HepG2 (cell line): ENCODE data around the gene SEC11A. TPM values are rescaled to one million over a fixed set of nuclear protein-coding genes. Genes with fewer than 3 reads are reported as not detected.

Experiments used
- ATF2 ChIP-seq: sonication (generic); formaldehyde crosslinking; IDR thresholded peaks from 2 replicates; pipeline ENCODE4 v1.4.0; 2020; ENCODE audit warnings: missing genetic modification reagents
- HMG20B ChIP-seq: conservative IDR thresholded peaks from 2 replicates; pipeline ENCODE4 v1.6.1; 2016; ENCODE audit warnings: missing genetic modification reagents, missing compliant biosample characterization
- HNF1A ChIP-seq, 2 experiments: sonication (generic) in 1 of 2; formaldehyde crosslinking in 1 of 2; IDR thresholded peaks; 2 replicates each; pipeline versions ENCODE4 v1.4.0 to v1.6.1; 2016 to 2020; ENCODE audit warnings: borderline replicate concordance in 1 of 2, low read depth in 1 of 2, mild to moderate bottlenecking in 1 of 2, missing genetic modification reagents in 1 of 2
- NFE2 ChIP-seq: sonication (generic); formaldehyde crosslinking; IDR thresholded peaks from 2 replicates; pipeline ENCODE4 v1.4.0; 2020; ENCODE audit warnings: missing genetic modification reagents
- NFKBIZ ChIP-seq: IDR thresholded peaks from 2 replicates; pipeline ENCODE4 v1.6.1; 2018; ENCODE audit warnings: missing genetic modification reagents, missing compliant biosample characterization
- SP2 ChIP-seq: sonication (generic); formaldehyde crosslinking; IDR thresholded peaks from 2 replicates; pipeline ENCODE4 v1.5.1; 2020; ENCODE audit warnings: mild to moderate bottlenecking, missing genetic modification reagents
- ZNF121 ChIP-seq: sonication (generic); formaldehyde crosslinking; IDR thresholded peaks from 2 replicates; pipeline ENCODE4 v1.5.0; 2020; ENCODE audit warnings: mild to moderate bottlenecking, missing genetic modification reagents
- ZNF318 ChIP-seq: sonication (generic); formaldehyde crosslinking; IDR thresholded peaks from 2 replicates; pipeline ENCODE4 v1.4.0; 2020; ENCODE audit warnings: mild to moderate bottlenecking, missing genetic modification reagents
- ZNF484 ChIP-seq: sonication (generic); formaldehyde crosslinking; IDR thresholded peaks from 2 replicates; pipeline ENCODE4 v1.5.1; 2020; ENCODE audit warnings: mild to moderate bottlenecking, low read depth, missing genetic modification reagents, borderline replicate concordance
- polyA plus RNA-seq, 8 experiments: library from polyadenylated mRNA; depleted of rRNA in 3 of 8; stranded (reverse) in 7 of 8; unstranded in 1 of 8; fragments of >200 nt; fragmentation: Illumina TruSeq in 4 of 8; extraction: Trizol in 4 of 8; gene quantifications; 2 replicates each; pipeline versions ENCODE4 v1.2.1 to v1.2.3, GENCODE V29; 2011 to 2016; ENCODE audit warnings: low read depth in 4 of 8, missing spikeins in 1 of 8, mixed read lengths in 1 of 8; ENCODE audit not compliant: insufficient read depth in 1 of 8
- total RNA-seq, 5 experiments: library from RNA; depleted of rRNA; stranded (reverse); fragments of >200 nt; fragmentation: Illumina TruSeq; extraction: Trizol; gene quantifications; 2 replicates each; pipeline ENCODE4 v1.2.3, GENCODE V29; 2016; ENCODE audit warnings: low read depth in 1 of 5

Gene SEC11A
- total and polyA plus RNA-seq, 2 of the 13 experiments (the other 11 are each of a cell fraction or from before 2014, with no cell fraction given), result 141 to 230 TPM

GRCh38 chr15:84647726-84648125, 68.2 kb downstream of the SEC11A start (continued):
- TF ChIP-seq ZNF121 (CRISPR knock-in tag) (no peak), ATF2 (CRISPR knock-in tag) (no peak), HMG20B (CRISPR knock-in tag) (no peak), NFE2 (CRISPR knock-in tag) (no peak), SP2 (CRISPR knock-in tag) (no peak), NFKBIZ (CRISPR knock-in tag) (no peak), HNF1A (IDR thresholded peaks at IDR 0.05; ENCODE audit: low read depth) (no peak), HNF1A (CRISPR knock-in tag; IDR thresholded peaks at IDR 0.05; ENCODE audit: borderline replicate concordance) (no peak), ZNF318 (CRISPR knock-in tag) (no peak), ZNF484 (no peak)
